GM12891 (cell line): ENCODE data around the gene LRP1B.

ENCODE experiments used
- DNase-seq: peaks from one replicate; pipeline ENCODE4 v3.0.0; 2011; ENCODE audit warnings: low spot score; ENCODE audit not compliant: insufficient read length
- FAIRE-seq: peaks from 2 replicates; lab custom pipeline; 2011; peaks lifted over from hg19 to GRCh38; lab: Jason Lieb, UNC
- PAX5 ChIP-seq: IDR thresholded peaks from 2 replicates; pipeline ENCODE4 v1.6.1; 2011; ENCODE audit warnings: low read length, moderate library complexity, mild to moderate bottlenecking; ENCODE audit not compliant: insufficient read depth, severe bottlenecking
- POLR2A ChIP-seq: IDR thresholded peaks from 2 replicates; pipeline ENCODE4 v1.6.1; 2011; ENCODE audit warnings: low read depth, low read length, control low read depth
- POLR2AphosphoS5 ChIP-seq: IDR thresholded peaks from 2 replicates; pipeline ENCODE4 v1.6.1; 2011; ENCODE audit warnings: low read depth, low read length, control low read depth
- POU2F2 ChIP-seq: IDR thresholded peaks from 2 replicates; pipeline ENCODE4 v1.6.1; 2011; ENCODE audit warnings: low read depth, mild to moderate bottlenecking, control low read depth, low read length, moderate library complexity
- SPI1 ChIP-seq: IDR thresholded peaks from 2 replicates; pipeline ENCODE4 v1.6.1; 2011; ENCODE audit warnings: low read depth, low read length, control low read depth
- TAF1 ChIP-seq: IDR thresholded peaks from 2 replicates; pipeline ENCODE4 v1.6.1; 2011; ENCODE audit warnings: low read depth, low read length, control low read depth

Gene LRP1B

GRCh38 chr2:140604788-140605187, 1526.0 kb downstream of the LRP1B start:
- TF ChIP-seq SPI1 (no peak), TAF1 (no peak), PAX5 (no peak), POLR2AphosphoS5 (no peak), POLR2A (no peak), POU2F2 (no peak)
- DNase-seq (no peak), FAIRE-seq (no peak)

- no peak for TF ChIP-seq SPI1
- FAIRE-seq (no peak), DNase-seq (no peak)
Measured at GRCh38 chr2:140604096-140604495, 1526.7 kb downstream of the LRP1B start.

- DNase-seq, result no peak
- TF ChIP-seq TAF1 (no peak), POU2F2 (no peak), POLR2AphosphoS5 (no peak), SPI1 (no peak), PAX5 (no peak)
- FAIRE-seq, result no peak
Measured at GRCh38 chr2:140603416-140603815, 1527.4 kb downstream of the LRP1B start.

- DNase-seq (no peak), FAIRE-seq (no peak)
- TF ChIP-seq POU2F2 (no peak), POLR2AphosphoS5 (no peak), TAF1 (no peak), SPI1 (no peak), POLR2A (no peak), PAX5 (no peak)
Measured at GRCh38 chr2:140601801-140602200, 1529.0 kb downstream of the LRP1B start.

- no peak for FAIRE-seq
- DNase-seq, result no peak
- TF ChIP-seq POLR2AphosphoS5, result no peak
- TF ChIP-seq POU2F2, result no peak
- no peak for TF ChIP-seq POLR2A
- no peak for TF ChIP-seq PAX5
Measured at GRCh38 chr2:140601342-140601741, 1529.5 kb downstream of the LRP1B start.

- TF ChIP-seq POLR2AphosphoS5 (no peak), TAF1 (no peak), SPI1 (no peak), PAX5 (no peak)
- DNase-seq (no peak), FAIRE-seq (no peak)
Measured at GRCh38 chr2:140600116-140600515, 1530.7 kb downstream of the LRP1B start.

GRCh38 chr2:140597836-140598235, 1533.0 kb downstream of the LRP1B start:
- no peak for FAIRE-seq
- no peak for TF ChIP-seq SPI1
- no peak for TF ChIP-seq POLR2AphosphoS5
- no peak for TF ChIP-seq TAF1
- TF ChIP-seq PAX5, result no peak
- TF ChIP-seq POLR2A, result no peak
- TF ChIP-seq POU2F2, result no peak

GRCh38 chr2:140597205-140597604, 1533.6 kb downstream of the LRP1B start:
- FAIRE-seq (no peak), DNase-seq (no peak)
- TF ChIP-seq PAX5 (no peak), POU2F2 (no peak), POLR2A (no peak), POLR2AphosphoS5 (no peak)

More at GRCh38 chr2:140597836-140598235, 1533.0 kb downstream of the LRP1B start:
- DNase-seq, result no peak

GRCh38 chr2:140596447-140596846, 1534.4 kb downstream of the LRP1B start:
- FAIRE-seq, result no peak
- DNase-seq, result no peak
- TF ChIP-seq SPI1, result no peak
- TF ChIP-seq POLR2A, result no peak
- no peak for TF ChIP-seq POLR2AphosphoS5
- TF ChIP-seq TAF1, result no peak
- no peak for TF ChIP-seq POU2F2
- no peak for TF ChIP-seq PAX5

GRCh38 chr2:140595107-140595506, 1535.7 kb downstream of the LRP1B start:
- no peak for FAIRE-seq
- TF ChIP-seq POU2F2 (no peak), SPI1 (no peak), TAF1 (no peak), POLR2AphosphoS5 (no peak), POLR2A (no peak), PAX5 (no peak)

GRCh38 chr2:140593132-140593531, 1537.7 kb downstream of the LRP1B start:
- FAIRE-seq (no peak), DNase-seq (no peak)
- TF ChIP-seq POU2F2 (no peak), POLR2A (no peak), TAF1 (no peak), SPI1 (no peak), PAX5 (no peak), POLR2AphosphoS5 (no peak)

More at GRCh38 chr2:140595107-140595506, 1535.7 kb downstream of the LRP1B start:
- no peak for DNase-seq

- no peak for TF ChIP-seq POLR2A
- no peak for TF ChIP-seq POU2F2
- TF ChIP-seq PAX5, result no peak
- no peak for TF ChIP-seq TAF1
- no peak for TF ChIP-seq SPI1
- TF ChIP-seq POLR2AphosphoS5, result no peak
- no peak for FAIRE-seq
Measured at GRCh38 chr2:140589696-140590095, 1541.1 kb downstream of the LRP1B start.

More at GRCh38 chr2:140589696-140590095, 1541.1 kb downstream of the LRP1B start:
- DNase-seq, result no peak
